HG02763 (cell line): Measurements from ENCODE around the gene NDUFS3.

ENCODE experiments used
- ATAC-seq: cut with Tn5 transposase; IDR thresholded peaks from one replicate; pipeline ENCODE4 v1.9.1; 2021; ENCODE audit warnings: mild to moderate bottlenecking, moderate library complexity; ENCODE audit not compliant: unreplicated experiment

Gene NDUFS3

GRCh38 chr11:47631473-47631872 lies 52.6 kb downstream of the NDUFS3 start:
- ATAC-seq: no peak
